IPS-NIHi7 (cell line): ENCODE results near the gene PAAF1.
A peak's percentile ranks its signal among the peaks of the same experiment; 100 is the strongest.
"Not testable (repeated sequence)": the region's sequence is repeated elsewhere in the genome, so short reads cannot be mapped to it uniquely, and the experiment has no call there.

Experiments
- DNase-seq: peaks from one replicate; pipeline ENCODE4 v3.0.0; 2012; ENCODE audit warnings: mixed read lengths; ENCODE audit errors: extremely low spot score

Gene PAAF1

GRCh38 chr11:73876424-73877310 is at the start of gene PAAF1, which contains the start of gene COA4:
PAAF1 (plus strand) TSS chr11:73876999; CDS start chr11:73877022, 23 bp downstream.
COA4 (minus strand) TSS chr11:73876846; CDS start chr11:73873378, 3,468 bp downstream.
- DNase-seq: peak; percentile 98

- no peak for DNase-seq
Measured at GRCh38 chr11:73830261-73830660, 46.5 kb upstream of the PAAF1 start.

- no peak for DNase-seq
Measured at GRCh38 chr11:73833067-73833466, 43.7 kb upstream of the PAAF1 start.

GRCh38 chr11:73838443-73839122 is 38.2 kb upstream of the PAAF1 start:
- DNase-seq: peak; percentile 35

GRCh38 chr11:73839123-73839457 is 37.7 kb upstream of the PAAF1 start:
- DNase-seq: no peak

- DNase-seq: no peak
Measured at GRCh38 chr11:73851046-73851764, 25.6 kb upstream of the PAAF1 start.

- no peak for DNase-seq
Measured at GRCh38 chr11:73852049-73852448, 24.8 kb upstream of the PAAF1 start.

GRCh38 chr11:73854680-73855079 is 22.1 kb upstream of the PAAF1 start:
- DNase-seq: no peak

GRCh38 chr11:73856031-73856567 is 20.7 kb upstream of the PAAF1 start:
- DNase-seq: no peak

- no peak for DNase-seq
Measured at GRCh38 chr11:73859671-73860070, 17.1 kb upstream of the PAAF1 start.

- DNase-seq: no peak
Measured at GRCh38 chr11:73860202-73860601, 16.6 kb upstream of the PAAF1 start.

GRCh38 chr11:73862986-73863385 is 13.8 kb upstream of the PAAF1 start:
- no peak for DNase-seq

GRCh38 chr11:73866095-73866579 is 10.7 kb upstream of the PAAF1 start:
- no peak for DNase-seq

- DNase-seq: peak; percentile 14
Measured at GRCh38 chr11:73866586-73866996, 10.2 kb upstream of the PAAF1 start.

GRCh38 chr11:73869332-73869949 is 7.4 kb upstream of the PAAF1 start:
- DNase-seq: no peak

- DNase-seq: no peak
Measured at GRCh38 chr11:73870261-73870660, 6.5 kb upstream of the PAAF1 start.

GRCh38 chr11:73872749-73873357 is 3.9 kb upstream of the PAAF1 start:
- no peak for DNase-seq

- DNase-seq: no peak
Measured at GRCh38 chr11:73875380-73875779, 1.4 kb upstream of the PAAF1 start.

- DNase-seq: no peak
Measured at GRCh38 chr11:73875840-73876239, 959 bp upstream of the PAAF1 start.

GRCh38 chr11:73878771-73879170 is 2.0 kb downstream of the PAAF1 start:
- DNase-seq: no peak

GRCh38 chr11:73880449-73880848 is 3.6 kb downstream of the PAAF1 start:
- not testable (repeated sequence) for DNase-seq
